NCI-H460 (cell line): Measurements from ENCODE around the gene ADAM12. TPM values are rescaled to one million over a fixed set of nuclear protein-coding genes. Genes with fewer than 3 reads are reported as not detected.

Experiments used
- DNase-seq: peaks from one replicate; pipeline ENCODE4 v3.0.0-alpha.2; 2016; ENCODE audit warnings: low read depth; ENCODE audit errors: extremely low read depth
- total RNA-seq: library from RNA; depleted of rRNA; stranded (reverse); fragments of >200 nt; shearing (Covaris generic); gene quantifications from 2 replicates; pipeline ENCODE4 v1.2.3, GENCODE V29; 2014

Gene ADAM12
- total RNA-seq, 1 experiment from 2014 or later = 1.1 TPM

GRCh38 chr10:126158133-126158892 is 230.0 kb downstream of the ADAM12 start:
- DNase-seq = no peak

GRCh38 chr10:126157189-126157588 is 231.1 kb downstream of the ADAM12 start:
- DNase-seq = no peak

- DNase-seq = no peak
Measured at GRCh38 chr10:126156503-126156902, 231.8 kb downstream of the ADAM12 start.

GRCh38 chr10:126156012-126156411 is 232.3 kb downstream of the ADAM12 start:
- DNase-seq = no peak

GRCh38 chr10:126155528-126155927 is 232.7 kb downstream of the ADAM12 start:
- no peak for DNase-seq

GRCh38 chr10:126153711-126154628 is 234.3 kb downstream of the ADAM12 start:
- DNase-seq = no peak

- DNase-seq = no peak
Measured at GRCh38 chr10:126147866-126148587, 240.2 kb downstream of the ADAM12 start.

GRCh38 chr10:126146771-126147170 is 241.5 kb downstream of the ADAM12 start:
- no peak for DNase-seq

- DNase-seq = no peak
Measured at GRCh38 chr10:126143117-126143516, 245.2 kb downstream of the ADAM12 start.

GRCh38 chr10:126140746-126141273 is 247.5 kb downstream of the ADAM12 start:
- DNase-seq = no peak

GRCh38 chr10:126137562-126138221 is 250.6 kb downstream of the ADAM12 start:
- no peak for DNase-seq

- DNase-seq = no peak
Measured at GRCh38 chr10:126135941-126136595, 252.2 kb downstream of the ADAM12 start.

GRCh38 chr10:126135177-126135576 is 253.1 kb downstream of the ADAM12 start:
- DNase-seq = no peak

GRCh38 chr10:126133906-126134656 is 254.2 kb downstream of the ADAM12 start:
- no peak for DNase-seq

GRCh38 chr10:126133082-126133620 is 255.1 kb downstream of the ADAM12 start:
- DNase-seq = no peak

- DNase-seq = no peak
Measured at GRCh38 chr10:126131341-126131740, 256.9 kb downstream of the ADAM12 start.

GRCh38 chr10:126130271-126130710 is 258.0 kb downstream of the ADAM12 start:
- no peak for DNase-seq

- DNase-seq = no peak
Measured at GRCh38 chr10:126129026-126129425, 259.3 kb downstream of the ADAM12 start.

- no peak for DNase-seq
Measured at GRCh38 chr10:126128581-126128980, 259.7 kb downstream of the ADAM12 start.
